Ovary (tissue), 3 donors: Measurements from ENCODE around the gene MYOF.

Source experiments
- EP300 ChIP-seq: sonication (generic); formaldehyde crosslinking; IDR thresholded peaks from one replicate; pipeline ENCODE4 v1.6.1; 2017; ENCODE audit warnings: antibody characterized with exemption
- POLR2A ChIP-seq: fragments of 450-650 bp; IDR thresholded peaks from one replicate; pipeline ENCODE4 v1.6.1; 2017; ENCODE audit warnings: antibody characterized with exemption, mild to moderate bottlenecking, moderate library complexity
- TF ChIP-seq, protein P1 (sequence below), 3 donors: fragments of 450-650 bp in 2 of 3; fragments of 200-600 bp in 1 of 3; IDR thresholded peaks; one replicate each; pipeline versions ENCODE4 v1.5.1 to v1.8.0; 2016 to 2022; ENCODE audit warnings: antibody characterized with exemption in 3 of 3, mild to moderate bottlenecking in 1 of 3
- donor health status: DM: no; HTN: no; CAD: no.

- TF ChIP-seq EP300 (no peak), POLR2A (no peak)
- TF ChIP-seq, protein P1, sequence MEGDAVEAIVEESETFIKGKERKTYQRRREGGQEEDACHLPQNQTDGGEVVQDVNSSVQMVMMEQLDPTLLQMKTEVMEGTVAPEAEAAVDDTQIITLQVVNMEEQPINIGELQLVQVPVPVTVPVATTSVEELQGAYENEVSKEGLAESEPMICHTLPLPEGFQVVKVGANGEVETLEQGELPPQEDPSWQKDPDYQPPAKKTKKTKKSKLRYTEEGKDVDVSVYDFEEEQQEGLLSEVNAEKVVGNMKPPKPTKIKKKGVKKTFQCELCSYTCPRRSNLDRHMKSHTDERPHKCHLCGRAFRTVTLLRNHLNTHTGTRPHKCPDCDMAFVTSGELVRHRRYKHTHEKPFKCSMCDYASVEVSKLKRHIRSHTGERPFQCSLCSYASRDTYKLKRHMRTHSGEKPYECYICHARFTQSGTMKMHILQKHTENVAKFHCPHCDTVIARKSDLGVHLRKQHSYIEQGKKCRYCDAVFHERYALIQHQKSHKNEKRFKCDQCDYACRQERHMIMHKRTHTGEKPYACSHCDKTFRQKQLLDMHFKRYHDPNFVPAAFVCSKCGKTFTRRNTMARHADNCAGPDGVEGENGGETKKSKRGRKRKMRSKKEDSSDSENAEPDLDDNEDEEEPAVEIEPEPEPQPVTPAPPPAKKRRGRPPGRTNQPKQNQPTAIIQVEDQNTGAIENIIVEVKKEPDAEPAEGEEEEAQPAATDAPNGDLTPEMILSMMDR (IDR thresholded peaks at IDR 0.05), result no peak
Observed at GRCh38 chr10:93281367-93281720, 200.8 kb downstream of the MYOF start.
